Measurements from ENCODE around the gene SSUH2.
"Not testable (repeated sequence)": the region's sequence is repeated elsewhere in the genome, so short reads cannot be mapped to it uniquely, and the experiment has no call there.

DNA sequence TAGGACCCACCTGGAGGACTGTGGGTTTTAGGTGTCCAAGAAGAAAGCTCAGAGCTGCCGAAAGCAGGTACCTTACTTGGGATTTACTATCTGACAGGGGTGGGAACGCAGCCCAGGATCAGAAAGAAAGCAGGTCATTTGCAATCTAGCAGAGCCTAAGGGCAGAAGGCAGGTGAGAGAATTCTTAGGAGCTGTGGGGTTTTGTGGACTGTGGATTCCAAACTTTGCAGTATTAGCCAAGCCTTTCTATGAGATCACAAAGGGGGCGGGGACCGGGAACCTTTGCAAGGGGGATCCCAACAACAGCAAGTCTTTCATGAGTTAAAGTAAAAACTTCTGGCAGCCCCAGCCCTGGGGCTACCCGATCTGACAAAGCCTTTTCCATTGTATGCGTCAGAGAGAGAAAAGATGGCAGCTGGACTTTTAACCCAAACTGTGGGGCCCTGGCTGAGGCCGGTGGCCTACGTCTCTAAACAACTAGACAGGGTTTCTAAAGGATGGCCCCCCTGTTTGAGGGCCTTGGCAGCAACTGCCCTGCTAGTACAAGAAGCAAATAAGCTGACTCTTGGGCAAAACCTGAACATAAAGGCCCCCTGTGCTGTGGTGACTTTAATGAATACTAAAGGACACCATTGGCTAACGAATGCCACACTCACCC, 37.4 kb upstream of the SSUH2 start:
- TF ChIP-seq, protein P1, sequence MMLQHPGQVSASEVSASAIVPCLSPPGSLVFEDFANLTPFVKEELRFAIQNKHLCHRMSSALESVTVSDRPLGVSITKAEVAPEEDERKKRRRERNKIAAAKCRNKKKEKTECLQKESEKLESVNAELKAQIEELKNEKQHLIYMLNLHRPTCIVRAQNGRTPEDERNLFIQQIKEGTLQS (IDR thresholded peaks at IDR 0.05) = not testable (repeated sequence)
- TF ChIP-seq JUND (IDR thresholded peaks at IDR 0.05) = not testable (repeated sequence)
- TF ChIP-seq, protein P2, sequence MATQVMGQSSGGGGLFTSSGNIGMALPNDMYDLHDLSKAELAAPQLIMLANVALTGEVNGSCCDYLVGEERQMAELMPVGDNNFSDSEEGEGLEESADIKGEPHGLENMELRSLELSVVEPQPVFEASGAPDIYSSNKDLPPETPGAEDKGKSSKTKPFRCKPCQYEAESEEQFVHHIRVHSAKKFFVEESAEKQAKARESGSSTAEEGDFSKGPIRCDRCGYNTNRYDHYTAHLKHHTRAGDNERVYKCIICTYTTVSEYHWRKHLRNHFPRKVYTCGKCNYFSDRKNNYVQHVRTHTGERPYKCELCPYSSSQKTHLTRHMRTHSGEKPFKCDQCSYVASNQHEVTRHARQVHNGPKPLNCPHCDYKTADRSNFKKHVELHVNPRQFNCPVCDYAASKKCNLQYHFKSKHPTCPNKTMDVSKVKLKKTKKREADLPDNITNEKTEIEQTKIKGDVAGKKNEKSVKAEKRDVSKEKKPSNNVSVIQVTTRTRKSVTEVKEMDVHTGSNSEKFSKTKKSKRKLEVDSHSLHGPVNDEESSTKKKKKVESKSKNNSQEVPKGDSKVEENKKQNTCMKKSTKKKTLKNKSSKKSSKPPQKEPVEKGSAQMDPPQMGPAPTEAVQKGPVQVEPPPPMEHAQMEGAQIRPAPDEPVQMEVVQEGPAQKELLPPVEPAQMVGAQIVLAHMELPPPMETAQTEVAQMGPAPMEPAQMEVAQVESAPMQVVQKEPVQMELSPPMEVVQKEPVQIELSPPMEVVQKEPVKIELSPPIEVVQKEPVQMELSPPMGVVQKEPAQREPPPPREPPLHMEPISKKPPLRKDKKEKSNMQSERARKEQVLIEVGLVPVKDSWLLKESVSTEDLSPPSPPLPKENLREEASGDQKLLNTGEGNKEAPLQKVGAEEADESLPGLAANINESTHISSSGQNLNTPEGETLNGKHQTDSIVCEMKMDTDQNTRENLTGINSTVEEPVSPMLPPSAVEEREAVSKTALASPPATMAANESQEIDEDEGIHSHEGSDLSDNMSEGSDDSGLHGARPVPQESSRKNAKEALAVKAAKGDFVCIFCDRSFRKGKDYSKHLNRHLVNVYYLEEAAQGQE (IDR thresholded peaks at IDR 0.05) = not testable (repeated sequence)
- TF ChIP-seq, protein P3, sequence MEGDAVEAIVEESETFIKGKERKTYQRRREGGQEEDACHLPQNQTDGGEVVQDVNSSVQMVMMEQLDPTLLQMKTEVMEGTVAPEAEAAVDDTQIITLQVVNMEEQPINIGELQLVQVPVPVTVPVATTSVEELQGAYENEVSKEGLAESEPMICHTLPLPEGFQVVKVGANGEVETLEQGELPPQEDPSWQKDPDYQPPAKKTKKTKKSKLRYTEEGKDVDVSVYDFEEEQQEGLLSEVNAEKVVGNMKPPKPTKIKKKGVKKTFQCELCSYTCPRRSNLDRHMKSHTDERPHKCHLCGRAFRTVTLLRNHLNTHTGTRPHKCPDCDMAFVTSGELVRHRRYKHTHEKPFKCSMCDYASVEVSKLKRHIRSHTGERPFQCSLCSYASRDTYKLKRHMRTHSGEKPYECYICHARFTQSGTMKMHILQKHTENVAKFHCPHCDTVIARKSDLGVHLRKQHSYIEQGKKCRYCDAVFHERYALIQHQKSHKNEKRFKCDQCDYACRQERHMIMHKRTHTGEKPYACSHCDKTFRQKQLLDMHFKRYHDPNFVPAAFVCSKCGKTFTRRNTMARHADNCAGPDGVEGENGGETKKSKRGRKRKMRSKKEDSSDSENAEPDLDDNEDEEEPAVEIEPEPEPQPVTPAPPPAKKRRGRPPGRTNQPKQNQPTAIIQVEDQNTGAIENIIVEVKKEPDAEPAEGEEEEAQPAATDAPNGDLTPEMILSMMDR (IDR thresholded peaks at IDR 0.05; ENCODE audit: low read depth, low read length, missing input control) = not testable (repeated sequence)
